Testis (tissue), 3 donors: Measurements from ENCODE around the gene GRIK1. TPM values are rescaled to one million over a fixed set of nuclear protein-coding genes. Genes with fewer than 3 reads are reported as not detected.

ENCODE experiments used
- DNase-seq: peaks from one replicate; pipeline ENCODE4 v3.0.0-alpha.2; 2019
- H3K27ac ChIP-seq, 2 donors: fragments of 200-600 bp; sonication (generic); one replicate each; pipeline ENCODE4 v1.5.1; 2019
- H3K27me3 ChIP-seq: fragments of 200-600 bp; sonication (generic); one replicate; pipeline ENCODE4 v1.5.1; 2019
- H3K36me3 ChIP-seq: fragments of 200-600 bp; sonication (generic); one replicate; pipeline ENCODE4 v1.5.1; 2017; ENCODE audit warnings: low read depth; ENCODE audit errors: missing control alignments
- H3K4me1 ChIP-seq: fragments of 200-600 bp; sonication (generic); one replicate; pipeline ENCODE4 v1.5.1; 2019
- H3K4me3 ChIP-seq, 2 donors: fragments of 200-600 bp; sonication (generic); one replicate each; pipeline ENCODE4 v1.5.1; 2017 to 2019
- H3K9me3 ChIP-seq: fragments of 200-600 bp; sonication (generic); one replicate; pipeline ENCODE4 v1.5.1; 2017
- POLR2A ChIP-seq: fragments of 450-650 bp; IDR thresholded peaks from one replicate; pipeline ENCODE4 v1.6.1; 2017; ENCODE audit warnings: antibody characterized with exemption, mild to moderate bottlenecking, moderate library complexity
- WGBS, 2 donors: methylation state at CpG; one replicate each; pipeline ENCODE4 v1.1.5; 2018; 5-methylcytosine and 5-hydroxymethylcytosine counted together
- intact Hi-C: fragments of 100-400 bp; cut with DNase I; formaldehyde crosslinking; loops from one replicate; pipeline ENCODE4 v1.15.1; 2023; ENCODE audit warnings: low total_unique reads
- polyA plus RNA-seq: library from polyadenylated mRNA; stranded (reverse); fragments of 350-450 nt; fragmentation: Illumina TruSeq; extraction: RNeasy Lipid Tissue Mini Kit (QIAGEN cat#74804); gene quantifications from one replicate; pipeline ENCODE4 v1.2.3, GENCODE V29; 2014; ENCODE audit warnings: low read depth, low replicate concordance; ENCODE audit not compliant: insufficient read depth
- total RNA-seq, 2 donors: library from RNA; depleted of rRNA; stranded (reverse); fragments of >200 nt; gene quantifications; one replicate each; pipeline ENCODE4 v1.2.3, GENCODE V29; 2016
- TF ChIP-seq, protein P1 (sequence below), 3 experiments: fragments of 450-650 bp in 2 of 3; fragments of 200-600 bp in 1 of 3; sonication (generic) in 1 of 3; IDR thresholded peaks; one replicate each; pipeline ENCODE4 v1.5.1; 2016 to 2019; ENCODE audit warnings: antibody characterized with exemption in 3 of 3, mild to moderate bottlenecking in 2 of 3, moderate library complexity in 1 of 3

GRIK1 gene
- total and polyA plus RNA-seq, 3 donors from 2014 or later: 0.08 to 0.25 (median 0.20) TPM

DNA sequence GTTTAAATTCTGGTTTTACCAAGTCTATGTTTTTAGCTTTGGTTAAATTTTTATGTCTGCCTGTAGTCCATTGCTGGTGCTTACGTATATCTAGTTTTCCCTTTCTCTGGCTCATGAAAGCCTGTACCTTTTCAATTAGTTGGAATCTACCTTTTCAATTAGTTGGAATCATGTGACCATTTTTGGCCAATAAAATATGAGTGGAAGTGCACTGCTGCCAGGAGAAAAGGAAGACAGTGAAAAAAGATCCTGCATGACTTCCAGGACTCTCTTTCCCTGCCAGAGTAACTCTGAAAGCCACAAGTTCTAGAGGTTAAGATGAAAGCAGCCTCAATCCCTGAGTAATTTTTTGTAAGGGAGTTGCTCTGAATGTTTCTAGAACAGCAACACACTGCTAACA, 2.2 kb upstream of the GRIK1 start:
- no peaks in the 10 kb centered on the region for H3K27me3 ChIP-seq
- no peaks in the 10 kb centered on the region for H3K9me3 ChIP-seq
- WGBS, 2 donors: 92 to 93% methylated on average over 1 of the region's 1 CpG
- TF ChIP-seq, protein P1, sequence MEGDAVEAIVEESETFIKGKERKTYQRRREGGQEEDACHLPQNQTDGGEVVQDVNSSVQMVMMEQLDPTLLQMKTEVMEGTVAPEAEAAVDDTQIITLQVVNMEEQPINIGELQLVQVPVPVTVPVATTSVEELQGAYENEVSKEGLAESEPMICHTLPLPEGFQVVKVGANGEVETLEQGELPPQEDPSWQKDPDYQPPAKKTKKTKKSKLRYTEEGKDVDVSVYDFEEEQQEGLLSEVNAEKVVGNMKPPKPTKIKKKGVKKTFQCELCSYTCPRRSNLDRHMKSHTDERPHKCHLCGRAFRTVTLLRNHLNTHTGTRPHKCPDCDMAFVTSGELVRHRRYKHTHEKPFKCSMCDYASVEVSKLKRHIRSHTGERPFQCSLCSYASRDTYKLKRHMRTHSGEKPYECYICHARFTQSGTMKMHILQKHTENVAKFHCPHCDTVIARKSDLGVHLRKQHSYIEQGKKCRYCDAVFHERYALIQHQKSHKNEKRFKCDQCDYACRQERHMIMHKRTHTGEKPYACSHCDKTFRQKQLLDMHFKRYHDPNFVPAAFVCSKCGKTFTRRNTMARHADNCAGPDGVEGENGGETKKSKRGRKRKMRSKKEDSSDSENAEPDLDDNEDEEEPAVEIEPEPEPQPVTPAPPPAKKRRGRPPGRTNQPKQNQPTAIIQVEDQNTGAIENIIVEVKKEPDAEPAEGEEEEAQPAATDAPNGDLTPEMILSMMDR (IDR thresholded peaks at IDR 0.05): no peak
- TF ChIP-seq POLR2A: no peak
- no peak overlapping the region for H3K4me3 ChIP-seq
- H3K4me1 ChIP-seq: no peaks in the 10 kb centered on the region
- no peaks in the 10 kb centered on the region for H3K36me3 ChIP-seq
- DNase-seq: no peak
- H3K27ac ChIP-seq: no peak overlapping the region
- intact Hi-C loops: no loop called here

DNA sequence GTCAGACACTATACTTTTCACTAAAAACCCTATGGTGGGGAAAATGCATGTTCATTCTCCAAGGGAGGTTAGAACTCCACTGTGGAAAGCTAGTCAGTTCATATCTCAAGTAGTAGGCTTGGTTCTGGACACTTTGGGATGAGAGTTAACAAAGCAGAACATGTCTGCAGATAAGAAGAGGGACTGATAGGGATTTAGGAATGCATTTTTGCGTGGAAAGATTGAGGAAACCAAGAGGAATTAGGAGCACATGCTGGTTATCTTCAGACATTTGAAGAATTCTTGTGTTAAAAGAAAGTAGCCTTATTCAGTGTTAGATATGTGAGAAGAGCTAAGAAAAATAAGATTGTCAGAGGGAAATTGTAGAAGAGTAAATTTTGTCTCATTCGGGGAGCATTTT, 1.2 kb upstream of the GRIK1 start:
- 53 to 56% methylated on average over 2 of the region's 2 CpGs for WGBS, 2 donors

DNA sequence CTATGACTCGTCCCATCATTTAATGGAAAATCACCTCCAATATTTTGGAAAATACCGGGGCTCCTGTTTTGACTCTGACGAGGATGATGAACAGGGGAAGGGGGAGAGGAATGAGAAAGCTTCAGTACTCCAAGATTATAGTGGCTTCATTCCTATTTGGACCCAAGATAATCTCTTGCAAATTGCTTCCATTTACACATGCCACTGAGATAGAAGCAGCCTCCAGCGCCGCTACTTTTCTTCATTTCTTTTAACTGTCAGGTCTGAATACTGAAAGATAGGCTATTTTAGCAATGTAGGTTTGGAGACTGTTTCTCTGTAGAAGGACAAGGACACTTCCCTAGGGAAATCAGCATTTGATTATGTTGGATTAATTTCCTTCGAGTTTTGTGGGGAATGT, 565 bp upstream of the GRIK1 start:
- Histone ChIP-seq H3K27me3 (no peaks in the 10 kb centered on the region), H3K4me1 (no peaks in the 10 kb centered on the region), H3K27ac (no peak overlapping the region), H3K4me3 (no peak overlapping the region), H3K9me3 (no peaks in the 10 kb centered on the region), H3K36me3 (no peaks in the 10 kb centered on the region)
- intact Hi-C loops: no loop called here
- no peak for TF ChIP-seq POLR2A
- TF ChIP-seq, protein P1 (IDR thresholded peaks at IDR 0.05): no peak
- no peak for DNase-seq
- WGBS, 2 donors: 14% methylated on average over 6 of the region's 6 CpGs

More for the DNA sequence above, 1.2 kb upstream of the GRIK1 start:
- Histone ChIP-seq H3K9me3 (no peaks in the 10 kb centered on the region), H3K4me3 (no peak overlapping the region), H3K36me3 (no peaks in the 10 kb centered on the region), H3K27me3 (no peaks in the 10 kb centered on the region), H3K27ac (no peak overlapping the region), H3K4me1 (no peaks in the 10 kb centered on the region)
- no peak for DNase-seq
- no peak for TF ChIP-seq POLR2A
- TF ChIP-seq, protein P1 (IDR thresholded peaks at IDR 0.05): no peak
- intact Hi-C loops: no loop called here

DNA sequence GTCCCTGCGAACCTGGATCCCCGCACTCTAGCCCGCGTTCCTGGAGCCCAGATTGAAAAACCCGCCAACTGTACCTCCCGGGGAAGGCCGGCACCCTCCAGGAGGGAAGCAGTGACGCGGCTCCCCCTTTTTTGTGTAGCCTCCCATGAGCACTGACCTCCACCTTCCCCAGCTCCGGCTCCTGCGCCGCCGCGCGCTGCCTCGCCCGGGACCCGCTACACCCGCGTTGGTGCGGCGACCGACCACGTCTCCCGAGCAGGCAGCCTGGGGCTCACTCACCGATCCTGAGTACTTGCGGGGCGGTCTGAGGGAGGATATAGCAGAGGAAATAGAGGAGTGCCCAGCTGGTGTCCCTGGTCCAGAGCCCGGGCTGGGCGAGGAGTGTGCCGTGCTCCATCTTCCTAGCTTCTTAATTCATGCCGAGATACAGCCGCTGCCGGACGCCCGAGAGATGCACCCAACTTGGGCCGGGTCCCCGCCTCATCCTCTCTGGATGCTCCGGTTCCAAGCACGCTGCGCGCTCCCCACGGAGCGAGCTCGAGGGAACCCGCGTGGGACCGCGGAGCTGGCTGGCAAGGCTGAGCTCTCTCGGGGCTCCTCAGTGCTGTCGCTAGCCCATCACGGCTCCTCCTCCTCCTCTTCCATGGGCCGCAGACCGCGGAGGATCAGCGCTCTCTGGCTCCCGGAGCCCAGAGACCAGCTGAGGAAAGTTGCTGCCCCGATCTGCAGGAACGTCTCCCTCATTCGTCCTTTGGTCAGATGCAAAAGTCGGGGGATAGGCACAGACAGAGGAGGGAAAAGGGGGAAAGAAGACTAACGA, 482 bp downstream of the GRIK1 start:
- intact Hi-C loops: no loop called here
- peak; percentile 14 for DNase-seq
- Histone ChIP-seq H3K27ac (no peak overlapping the region), H3K4me1 (no peaks in the 10 kb centered on the region), H3K4me3 (peak overlapping the region; percentile 4 to 22), H3K27me3 (no peaks in the 10 kb centered on the region), H3K36me3 (no peaks in the 10 kb centered on the region), H3K9me3 (no peaks in the 10 kb centered on the region)
- no peak for TF ChIP-seq POLR2A
- TF ChIP-seq, protein P1 (IDR thresholded peaks at IDR 0.05): no peak
- 0% methylated on average over 2 to 62 of the region's 62 CpGs for WGBS, 2 donors

DNA sequence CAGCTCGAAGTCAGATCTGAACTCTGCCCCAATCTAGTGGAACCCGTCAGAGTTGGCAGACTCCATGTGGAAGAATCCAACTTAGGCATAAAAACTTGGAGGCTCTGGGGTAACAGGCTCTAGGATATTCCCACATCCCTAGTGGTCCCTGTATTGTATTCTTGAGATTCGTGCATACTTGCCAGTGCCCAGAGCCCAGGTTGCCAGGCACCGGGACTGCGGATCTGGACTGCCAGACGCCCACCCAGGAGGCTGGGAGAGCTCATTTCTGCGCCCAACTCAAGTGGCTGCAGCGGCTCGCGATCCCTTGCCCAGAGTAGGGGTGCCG, 1.1 kb downstream of the GRIK1 start:
- Histone ChIP-seq H3K27me3 (no peaks in the 10 kb centered on the region), H3K4me1 (no peaks in the 10 kb centered on the region), H3K27ac (no peak overlapping the region), H3K36me3 (no peaks in the 10 kb centered on the region), H3K9me3 (no peaks in the 10 kb centered on the region), H3K4me3 (peak overlapping the region in 1 of 2 donors; percentile 4)
- WGBS, 2 donors: 11 to 18% methylated on average over 2 to 11 of the region's 11 CpGs
- no peak for DNase-seq
- intact Hi-C loops: no loop called here
- TF ChIP-seq, protein P1 (IDR thresholded peaks at IDR 0.05): no peak
